CD14-positive monocyte (primary cell): Measurements from ENCODE around the gene STXBP6. TPM values are rescaled to one million over a fixed set of nuclear protein-coding genes. Genes with fewer than 3 reads are reported as not detected.

Experiments used
- DNase-seq, 3 donors: peaks; one replicate each; pipeline ENCODE4 v3.0.0-alpha.2; 2011 to 2022
- H2AFZ ChIP-seq: 2 replicates; pipeline ENCODE4 v1.6.0; 2012; ENCODE audit warnings: mild to moderate bottlenecking, low read depth, low read length, inconsistent platforms; ENCODE audit not compliant: insufficient read depth, poor library complexity, severe bottlenecking
- H3K27ac ChIP-seq, 2 donors: 1 replicate in 1 of 2; 2 replicates in 1 of 2; pipeline ENCODE4 v1.5.1; 2012 to 2013; ENCODE audit warnings: low read length in 2 of 2, control low read depth in 1 of 2, inconsistent platforms in 1 of 2, low read depth in 1 of 2, mild to moderate bottlenecking in 1 of 2
- H3K27me3 ChIP-seq, 2 donors: one replicate each; pipeline versions ENCODE4 v1.6.0 to v1.6.1; 2011 to 2013; ENCODE audit warnings: low read length in 2 of 2; ENCODE audit not compliant: control insufficient read depth in 2 of 2, insufficient read depth in 2 of 2
- H3K36me3 ChIP-seq, 2 donors: replicated peaks in 1 of 2; 1 replicate in 1 of 2; 2 replicates in 1 of 2; pipeline versions ENCODE4 v1.5.1 to v1.6.1; 2012 to 2013; ENCODE audit warnings: low read length in 2 of 2, control low read depth in 1 of 2, inconsistent platforms in 1 of 2, mild to moderate bottlenecking in 1 of 2; ENCODE audit not compliant: insufficient read depth in 2 of 2, control insufficient read depth in 1 of 2
- H3K4me1 ChIP-seq, 2 donors: 1 replicate in 1 of 2; 2 replicates in 1 of 2; pipeline versions ENCODE4 v1.5.1 to v1.6.1; 2012 to 2013; ENCODE audit warnings: low read length in 2 of 2, control low read depth in 1 of 2, inconsistent platforms in 1 of 2, mild to moderate bottlenecking in 1 of 2, moderate library complexity in 1 of 2; ENCODE audit not compliant: insufficient read depth in 2 of 2, control insufficient read depth in 1 of 2
- H3K4me2 ChIP-seq: replicated peaks from 2 replicates; pipeline ENCODE3; 2012; ENCODE audit warnings: low read length, moderate library complexity, mild to moderate bottlenecking; ENCODE audit not compliant: poor library complexity, severe bottlenecking; ENCODE audit errors: extremely low read depth
- H3K4me3 ChIP-seq, 3 experiments: fragments of 200-600 bp in 1 of 3; sonication (generic) in 1 of 3; replicated peaks in 1 of 3; 1 replicate in 2 of 3; 2 replicates in 1 of 3; pipeline ENCODE4 v1.5.1; 2011 to 2013; ENCODE audit warnings: low read length in 3 of 3, mild to moderate bottlenecking in 3 of 3, control low read depth in 2 of 3, low read depth in 2 of 3, inconsistent platforms in 1 of 3, moderate library complexity in 1 of 3
- H3K79me2 ChIP-seq: 2 replicates; pipeline ENCODE4 v1.6.0; 2012; ENCODE audit warnings: mild to moderate bottlenecking, control low read depth, inconsistent platforms, low read length, moderate library complexity; ENCODE audit not compliant: insufficient read depth
- H3K9ac ChIP-seq: 2 replicates; pipeline ENCODE4 v1.6.0; 2017; ENCODE audit warnings: low read length, mild to moderate bottlenecking; ENCODE audit not compliant: insufficient read depth, poor library complexity, severe bottlenecking
- H3K9me3 ChIP-seq, 2 donors: replicated peaks in 1 of 2; 1 replicate in 1 of 2; 2 replicates in 1 of 2; pipeline versions ENCODE4 v1.5.1 to v1.6.1; 2012 to 2013; ENCODE audit warnings: low read length in 2 of 2, control low read depth in 1 of 2; ENCODE audit not compliant: control insufficient read depth in 1 of 2, insufficient read depth in 1 of 2
- H4K20me1 ChIP-seq: 2 replicates; pipeline ENCODE4 v1.6.0; 2012; ENCODE audit warnings: mild to moderate bottlenecking, low read length, control low read depth, moderate library complexity; ENCODE audit not compliant: insufficient read depth
- H3K27ac Mint-ChIP-seq, 7 donors: one replicate each; pipeline ENCODE4 v1.8.0; 2020; ENCODE audit warnings: mild to moderate bottlenecking in 7 of 7, mixed read lengths in 7 of 7, moderate library complexity in 6 of 7, inconsistent platforms in 2 of 7
- H3K27me3 Mint-ChIP-seq, 3 donors: one replicate each; pipeline ENCODE4 v1.8.0; 2021 to 2022; ENCODE audit warnings: low read depth in 3 of 3, mild to moderate bottlenecking in 3 of 3, mixed read lengths in 3 of 3, moderate library complexity in 3 of 3, inconsistent platforms in 1 of 3
- H3K36me3 Mint-ChIP-seq, 2 donors: one replicate each; pipeline ENCODE4 v1.8.0; 2020; ENCODE audit warnings: mixed read lengths in 2 of 2, inconsistent platforms in 1 of 2, mild to moderate bottlenecking in 1 of 2
- H3K4me1 Mint-ChIP-seq: one replicate; pipeline ENCODE4 v1.8.0; 2020; ENCODE audit warnings: mild to moderate bottlenecking, mixed read lengths
- H3K4me3 Mint-ChIP-seq, 2 donors: one replicate each; pipeline ENCODE4 v1.8.0; 2020; ENCODE audit warnings: mild to moderate bottlenecking in 2 of 2, mixed read lengths in 2 of 2, moderate library complexity in 1 of 2
- H3K9me3 Mint-ChIP-seq, 7 donors: one replicate each; pipeline ENCODE4 v1.8.0; 2020 to 2022; ENCODE audit warnings: mixed read lengths in 7 of 7, mild to moderate bottlenecking in 6 of 7, moderate library complexity in 6 of 7, inconsistent platforms in 2 of 7
- WGBS: methylation state at CpG from one replicate; pipeline ENCODE4 v1.1.5; 2013; ENCODE audit warnings: missing lambda C conversion rate; ENCODE audit not compliant: insufficient coverage; 5-methylcytosine and 5-hydroxymethylcytosine counted together
- intact Hi-C, 2 donors: fragments of 100-400 bp; cut with micrococcal nuclease; formaldehyde crosslinking; loops; one replicate each; pipeline versions ENCODE4 v1.15.0 to v1.15.1; 2023
- polyA plus RNA-seq, 3 donors: library from polyadenylated mRNA; depleted of rRNA in 1 of 3; unstranded in 2 of 3; stranded (reverse) in 1 of 3; fragments of 300-500 nt in 2 of 3; fragments of >200 nt in 1 of 3; fragmentation: Illumina TruSeq in 2 of 3; gene quantifications; 1 replicate in 2 of 3; 2 replicates in 1 of 3; pipeline ENCODE4 v1.2.3, GENCODE V29; 2012 to 2021
- TF ChIP-seq, protein P1 (sequence below): fragments of 200-600 bp; IDR thresholded peaks from one replicate; pipeline ENCODE4 v1.8.0; 2022; ENCODE audit warnings: antibody characterized with exemption, mild to moderate bottlenecking

Gene STXBP6
- polyA plus RNA-seq, 3 donors: 0.05 to 0.25 (median 0.08) TPM

DNA sequence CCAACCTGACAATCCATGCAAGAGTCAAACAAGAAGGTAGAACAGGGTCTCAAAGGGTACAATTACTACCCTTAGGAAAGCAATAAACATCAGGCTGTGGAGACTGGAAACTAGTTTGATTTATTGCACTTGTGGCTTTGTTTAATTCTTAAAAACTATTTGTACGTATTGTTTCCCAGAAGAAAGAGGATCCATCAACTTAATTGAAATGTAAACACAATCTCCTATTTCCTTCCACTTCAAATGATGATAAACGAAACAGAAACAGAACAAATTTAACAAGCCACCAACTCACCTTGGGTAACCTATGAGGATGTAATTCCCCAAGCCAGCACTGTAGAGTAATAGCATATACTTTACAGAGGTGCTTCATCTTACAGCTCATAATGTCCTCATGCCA, 8.0 kb downstream of the STXBP6 start:
- H3K9me3 Mint-ChIP-seq: peaks cover 0 to 3% (median 0%) of the 10 kb centered on the region in 7 donors
- H3K4me1 ChIP-seq: no peaks in the 10 kb centered on the region
- TF ChIP-seq, protein P1, sequence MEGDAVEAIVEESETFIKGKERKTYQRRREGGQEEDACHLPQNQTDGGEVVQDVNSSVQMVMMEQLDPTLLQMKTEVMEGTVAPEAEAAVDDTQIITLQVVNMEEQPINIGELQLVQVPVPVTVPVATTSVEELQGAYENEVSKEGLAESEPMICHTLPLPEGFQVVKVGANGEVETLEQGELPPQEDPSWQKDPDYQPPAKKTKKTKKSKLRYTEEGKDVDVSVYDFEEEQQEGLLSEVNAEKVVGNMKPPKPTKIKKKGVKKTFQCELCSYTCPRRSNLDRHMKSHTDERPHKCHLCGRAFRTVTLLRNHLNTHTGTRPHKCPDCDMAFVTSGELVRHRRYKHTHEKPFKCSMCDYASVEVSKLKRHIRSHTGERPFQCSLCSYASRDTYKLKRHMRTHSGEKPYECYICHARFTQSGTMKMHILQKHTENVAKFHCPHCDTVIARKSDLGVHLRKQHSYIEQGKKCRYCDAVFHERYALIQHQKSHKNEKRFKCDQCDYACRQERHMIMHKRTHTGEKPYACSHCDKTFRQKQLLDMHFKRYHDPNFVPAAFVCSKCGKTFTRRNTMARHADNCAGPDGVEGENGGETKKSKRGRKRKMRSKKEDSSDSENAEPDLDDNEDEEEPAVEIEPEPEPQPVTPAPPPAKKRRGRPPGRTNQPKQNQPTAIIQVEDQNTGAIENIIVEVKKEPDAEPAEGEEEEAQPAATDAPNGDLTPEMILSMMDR: no peak
- no peak overlapping the region for H2AFZ ChIP-seq
- no peak overlapping the region for H3K4me3 Mint-ChIP-seq
- no peaks in the 10 kb centered on the region for H3K79me2 ChIP-seq
- no peaks in the 10 kb centered on the region for H3K36me3 Mint-ChIP-seq
- no peaks in the 10 kb centered on the region for H3K9me3 ChIP-seq
- H3K9ac ChIP-seq: no peak overlapping the region
- H3K4me1 Mint-ChIP-seq: peaks cover 4% of the 10 kb centered on the region
- peaks cover 2 to 11% (median 9%) of the 10 kb centered on the region in 3 donors for H3K27me3 Mint-ChIP-seq
- WGBS: no CpG with 5 or more reads among the region's 2 CpGs
- no peak overlapping the region for H3K27ac ChIP-seq
- H3K27ac Mint-ChIP-seq: no peak overlapping the region
- no peak overlapping the region for H3K4me2 ChIP-seq
- no peak overlapping the region for H3K4me3 ChIP-seq
- no peaks in the 10 kb centered on the region for H4K20me1 ChIP-seq
- H3K36me3 ChIP-seq: no peaks in the 10 kb centered on the region
- intact Hi-C loops: no loop called here
- DNase-seq: no peak
- peaks cover 3 to 5% of the 10 kb centered on the region in 2 donors for H3K27me3 ChIP-seq

DNA sequence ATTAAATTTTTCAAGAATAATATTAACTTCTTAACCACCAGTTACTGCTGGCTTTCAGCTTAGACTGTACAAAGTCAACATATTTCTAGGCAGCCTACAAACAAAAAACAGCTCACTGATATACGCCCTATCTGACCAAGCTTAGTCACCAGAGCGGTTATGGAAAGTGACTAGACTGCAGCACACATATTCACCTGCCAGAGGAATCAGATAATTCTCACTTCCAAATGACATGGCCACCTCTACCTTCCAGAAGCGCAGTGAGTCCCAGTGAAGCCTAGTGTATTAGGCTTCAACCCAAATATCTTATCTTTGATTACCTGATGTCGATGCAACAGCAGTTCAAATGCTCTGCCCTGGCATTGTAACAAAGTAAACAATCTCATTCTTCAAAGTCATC, 8.5 kb downstream of the STXBP6 start:
- Histone ChIP-seq H3K4me1 (no peaks in the 10 kb centered on the region), H3K36me3 (no peaks in the 10 kb centered on the region), H3K27me3 (peaks cover 0 to 2% of the 10 kb centered on the region in 2 donors), H2AFZ (no peak overlapping the region), H3K79me2 (no peaks in the 10 kb centered on the region), H3K4me2 (no peak overlapping the region), H3K9ac (no peak overlapping the region), H3K27ac (no peak overlapping the region), H3K4me3 (no peak overlapping the region), H4K20me1 (no peaks in the 10 kb centered on the region), H3K9me3 (no peaks in the 10 kb centered on the region)
- Mint-ChIP-seq H3K4me3 (no peak overlapping the region), H3K4me1 (peaks cover 4% of the 10 kb centered on the region), H3K36me3 (no peaks in the 10 kb centered on the region), H3K27me3 (peaks cover 0 to 11% (median 7%) of the 10 kb centered on the region in 3 donors), H3K27ac (no peak overlapping the region), H3K9me3 (peaks cover 0 to 3% (median 0%) of the 10 kb centered on the region in 7 donors)
- TF ChIP-seq, protein P1: no peak
- DNase-seq: no peak
- intact Hi-C loops: no loop called here
- WGBS: 84% methylated on average over 3 of the region's 4 CpGs
